GM12878 (cell line): ENCODE data around the gene KCNQ1. TPM values are rescaled to one million over a fixed set of nuclear protein-coding genes. Genes with fewer than 3 reads are reported as not detected.

Source experiments
- ATAC-seq: fragments of 200-7000 bp; cut with Tn5 transposase; 3 replicates; pipeline ENCODE4 v1.9.1; 2020; ENCODE audit warnings: mild to moderate bottlenecking, moderate library complexity
- BruUV-seq: library from RNA; stranded (reverse); fragments of 400-500 nt; replicated peaks from 2 replicates; lab custom pipeline; 2021; lab: Mats Ljungman, UMichigan
- CTCF ChIA-PET: fragments of 300-600 bp; sonication (Branson Sonifier 250); formaldehyde crosslinking; extraction: SDS; loops from one replicate; lab custom pipeline; 2021; ENCODE audit warnings: inconsistent platforms; lab: Yijun Ruan, JAX
- POLR2A ChIA-PET: fragments of 350-600 bp; formaldehyde crosslinking; extraction: SDS; loops from one replicate; lab custom pipeline; 2021; ENCODE audit warnings: inconsistent platforms; lab: Charles Lee
- RAD21 ChIA-PET: fragments of 300-600 bp; sonication (Branson Sonifier 250); formaldehyde crosslinking; loops from one replicate; lab custom pipeline; 2023; ENCODE audit warnings: antibody characterized with exemption; ENCODE audit not compliant: unreplicated experiment; lab: Charles Lee
- SMC1A ChIA-PET: fragments of 300-600 bp; sonication (Branson Sonifier 250); formaldehyde crosslinking; loops from one replicate; lab custom pipeline; 2023; ENCODE audit not compliant: unreplicated experiment, uncharacterized antibody; lab: Charles Lee
- DNase-seq: peaks from one replicate; pipeline ENCODE4 v3.0.0-alpha.2; 2011; ENCODE audit warnings: low read depth, low spot score
- FAIRE-seq: peaks from 3 replicates; lab custom pipeline; 2011; peaks lifted over from hg19 to GRCh38; lab: Jason Lieb, UNC
- H2AFZ ChIP-seq: 2 replicates; pipeline ENCODE4 v1.6.0; 2011; ENCODE audit warnings: low read depth, low read length, control low read depth; ENCODE audit not compliant: control insufficient read depth
- H3K27ac ChIP-seq: 2 replicates; pipeline ENCODE4 v1.5.1; 2011; ENCODE audit warnings: control low read depth; ENCODE audit not compliant: control insufficient read depth, insufficient read depth
- H3K27me3 ChIP-seq, 2 experiments: replicated peaks in 1 of 2; 2 replicates each; pipeline versions ENCODE4 v1.6.0 to v1.6.1; 2011; ENCODE audit warnings: low read length in 1 of 2; ENCODE audit not compliant: control insufficient read depth in 2 of 2, insufficient read depth in 2 of 2
- H3K36me3 ChIP-seq, 2 experiments: 2 replicates each; pipeline ENCODE4 v1.5.1; 2011; ENCODE audit warnings: low read length in 1 of 2; ENCODE audit not compliant: control insufficient read depth in 2 of 2, insufficient read depth in 2 of 2
- H3K4me1 ChIP-seq: 2 replicates; pipeline ENCODE4 v1.6.1; 2011; ENCODE audit warnings: mild to moderate bottlenecking, low read length, moderate library complexity, mixed read lengths; ENCODE audit not compliant: control insufficient read depth, insufficient read depth
- H3K4me2 ChIP-seq: 2 replicates; pipeline ENCODE4 v1.6.0; 2011; ENCODE audit warnings: control low read depth; ENCODE audit not compliant: control insufficient read depth, insufficient read depth
- H3K4me3 ChIP-seq: fragments of 200-600 bp; sonication (generic); 2 replicates; pipeline ENCODE4 v1.5.1; 2016
- H3K79me2 ChIP-seq: 2 replicates; pipeline ENCODE4 v1.6.0; 2011; ENCODE audit warnings: low read length; ENCODE audit not compliant: control insufficient read depth, insufficient read depth
- H3K9ac ChIP-seq: 2 replicates; pipeline ENCODE4 v1.8.0; 2011; ENCODE audit warnings: low read length, control low read depth, mixed read lengths; ENCODE audit not compliant: control insufficient read depth, insufficient read depth
- H3K9me3 ChIP-seq: replicated peaks from 3 replicates; pipeline ENCODE4 v1.5.1; 2011; ENCODE audit warnings: mild to moderate bottlenecking, low read length; ENCODE audit not compliant: control insufficient read depth, insufficient read depth
- H4K20me1 ChIP-seq: 2 replicates; pipeline ENCODE4 v1.6.0; 2011; ENCODE audit not compliant: control insufficient read depth, insufficient read depth
- ATF3 ChIP-seq: IDR thresholded peaks from 2 replicates; pipeline ENCODE4 v1.6.1; 2011; ENCODE audit warnings: low read depth, mild to moderate bottlenecking, low read length, moderate library complexity, borderline replicate concordance; ENCODE audit errors: extremely low read depth
- CHD4 ChIP-seq: fragments of 200-600 bp; sonication (generic); IDR thresholded peaks from 2 replicates; pipeline ENCODE4 v1.6.1; 2016; ENCODE audit warnings: mild to moderate bottlenecking
- GABPA ChIP-seq: IDR thresholded peaks from 2 replicates; pipeline ENCODE4 v1.6.1; 2014; ENCODE audit warnings: antibody characterized with exemption, low read depth, mild to moderate bottlenecking, inconsistent platforms
- IKZF1 ChIP-seq: fragments of 450-650 bp; conservative IDR thresholded peaks from 2 replicates; pipeline ENCODE4 v1.6.1; 2017; ENCODE audit warnings: antibody characterized with exemption, mild to moderate bottlenecking
- JUNB ChIP-seq: IDR thresholded peaks from 2 replicates; pipeline ENCODE4 v1.6.1; 2016; ENCODE audit warnings: antibody characterized with exemption, mild to moderate bottlenecking
- KAT2A ChIP-seq: conservative IDR thresholded peaks from 2 replicates; pipeline ENCODE4 v1.6.1; 2011; ENCODE audit warnings: low read depth, low read length; ENCODE audit not compliant: control insufficient read depth
- LARP7 ChIP-seq: fragments of 450-650 bp; IDR thresholded peaks from 2 replicates; pipeline ENCODE4 v1.6.1; 2017; ENCODE audit warnings: mild to moderate bottlenecking
- MEF2A ChIP-seq: IDR thresholded peaks from 2 replicates; pipeline ENCODE4 v1.6.1; 2011; ENCODE audit warnings: low read depth, mild to moderate bottlenecking, low read length, moderate library complexity; ENCODE audit not compliant: insufficient read depth
- MXI1 ChIP-seq: fragments of 150-350 bp; IDR thresholded peaks from 2 replicates; pipeline ENCODE4 v1.6.1; 2011; ENCODE audit warnings: low read depth, mild to moderate bottlenecking, inconsistent platforms, low read length, improper control_type of control experiment
- PBX3 ChIP-seq: IDR thresholded peaks from 2 replicates; pipeline ENCODE4 v1.6.1; 2011; ENCODE audit warnings: mild to moderate bottlenecking, low read depth, low read length, moderate library complexity; ENCODE audit not compliant: insufficient replicate concordance
- POLR2AphosphoS2 ChIP-seq: IDR thresholded peaks from 2 replicates; pipeline ENCODE4 v1.6.1; 2011; ENCODE audit warnings: low read depth, mild to moderate bottlenecking, low read length, improper control_type of control experiment, moderate library complexity
- RUNX3 ChIP-seq: IDR thresholded peaks from 2 replicates; pipeline ENCODE4 v1.6.1; 2012; ENCODE audit warnings: low read length, inconsistent platforms
- SRF ChIP-seq, 2 experiments: IDR thresholded peaks; 2 replicates each; pipeline ENCODE4 v1.6.1; 2011; ENCODE audit warnings: low read depth in 2 of 2, low read length in 2 of 2, mild to moderate bottlenecking in 1 of 2, moderate library complexity in 1 of 2
- ZBED1 ChIP-seq: IDR thresholded peaks from 2 replicates; pipeline ENCODE4 v1.6.1; 2016; ENCODE audit warnings: borderline replicate concordance
- ZNF687 ChIP-seq: fragments of 450-650 bp; IDR thresholded peaks from 2 replicates; pipeline ENCODE4 v1.6.1; 2017; ENCODE audit warnings: mild to moderate bottlenecking, moderate library complexity
- WGBS: methylation state at CpG from one replicate; pipeline ENCODE4 v1.1.6; 2016; ENCODE audit warnings: low lambda C conversion rate; ENCODE audit not compliant: insufficient replicate concordance, insufficient coverage; ENCODE audit errors: missing lambda C conversion rate; 5-methylcytosine and 5-hydroxymethylcytosine counted together
- in situ Hi-C: fragments of 300-500 bp; cut with MboI; formaldehyde crosslinking; loops from 9 replicates; pipeline ENCODE4 v1.14.3; 2018; ENCODE audit warnings: mixed read lengths
- intact Hi-C: fragments of 100-400 bp; cut with micrococcal nuclease; formaldehyde crosslinking; loops from one replicate; pipeline ENCODE4 v1.14.2; 2022; ENCODE audit not compliant: unreplicated experiment
- polyA plus RNA-seq, 11 experiments: library from polyadenylated mRNA; depleted of rRNA in 4 of 11; unstranded in 6 of 11; stranded (reverse) in 5 of 11; fragments of >200 nt; fragmentation: Nextera tagmentation in 4 of 11; fragmentation: Illumina TruSeq in 1 of 11; extraction: Ambion mirVana in 4 of 11; extraction: Trizol in 1 of 11; gene quantifications; 1 replicate in 1 of 11; 2 replicates in 10 of 11; pipeline versions ENCODE4 v1.2.1 to v1.2.3, GENCODE V29; 2011 to 2016; ENCODE audit warnings: inconsistent platforms in 2 of 11, missing spikeins in 2 of 11, low read depth in 1 of 11
- total RNA-seq, 4 experiments: library from RNA; depleted of rRNA in 3 of 4; stranded (reverse); fragments of >200 nt in 3 of 4; fragmentation: Illumina TruSeq in 1 of 4; extraction: Trizol in 1 of 4; gene quantifications; 2 replicates each; pipeline versions ENCODE4 v1.2.1 to v1.2.3, GENCODE V29; 2013 to 2021
- TF ChIP-seq, protein P1 (sequence below): fragments of 450-650 bp; IDR thresholded peaks from 2 replicates; pipeline ENCODE4 v1.6.1; 2017; ENCODE audit warnings: borderline replicate concordance

KCNQ1 gene
- total and polyA plus RNA-seq, 10 of the 15 experiments (the other 5 are each of a cell fraction or from before 2014, with no cell fraction given), result 0.03 to 0.15 (median 0.12) TPM; not detected in 7

DNA sequence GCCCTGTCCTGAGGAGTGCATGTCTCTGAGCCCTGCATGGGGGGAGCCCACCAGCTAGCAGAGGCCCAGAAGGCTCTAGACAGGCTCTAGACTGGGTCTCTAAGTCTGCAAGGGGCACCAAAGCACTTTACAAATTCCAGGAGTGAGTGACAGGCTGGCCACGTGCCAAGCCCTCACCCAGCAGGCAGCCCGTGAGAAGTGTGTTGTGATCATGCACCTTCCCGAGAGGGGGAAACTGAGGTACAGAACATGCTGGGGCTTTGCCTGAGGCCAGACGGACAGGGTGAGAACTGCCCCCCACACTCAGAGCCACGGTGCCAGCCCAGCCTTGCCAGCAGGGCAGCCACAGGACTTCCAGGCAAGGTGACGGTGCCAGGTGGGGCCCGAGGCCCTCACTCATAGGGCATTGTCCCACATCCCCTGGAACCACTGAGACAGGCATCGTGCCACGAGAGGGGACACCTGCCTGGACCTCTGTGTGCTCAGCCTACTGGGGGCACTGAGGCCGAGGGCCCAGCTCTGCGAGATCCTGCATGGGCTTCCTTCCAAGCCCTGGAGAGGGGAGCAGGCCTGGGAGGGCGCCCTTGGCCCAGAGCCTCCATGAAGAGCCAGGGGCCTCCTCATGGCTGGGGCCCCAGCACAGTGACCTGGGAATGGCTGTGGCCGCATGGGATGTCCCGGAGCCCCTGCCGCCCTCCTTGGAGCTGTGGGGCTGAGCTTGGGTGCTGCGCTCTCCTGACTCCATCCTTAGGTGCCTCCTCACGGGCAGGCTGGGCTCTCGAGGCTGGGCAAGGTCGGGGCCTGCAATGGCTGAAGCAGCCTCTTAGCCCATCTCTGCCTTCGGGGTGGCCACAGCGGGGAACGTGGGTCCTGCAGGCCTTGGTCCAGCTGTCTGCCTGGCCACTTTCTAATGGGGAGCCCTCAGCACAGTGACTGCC is 133.5 kb downstream of the KCNQ1 start:
- DNase-seq (no peak), ATAC-seq (no peak), FAIRE-seq (no peak)
- BruUV-seq, result no TSS peak
- ChIA-PET RAD21 (no interaction called here), CTCF (no interaction called here), POLR2A (no interaction called here), SMC1A (no interaction called here)
- Histone ChIP-seq H3K4me3 (no peak overlapping the region), H3K9me3 (no peaks in the 10 kb centered on the region), H3K27ac (no peak overlapping the region), H4K20me1 (no peaks in the 10 kb centered on the region), H2AFZ (no peak overlapping the region), H3K27me3 (no peaks in the 10 kb centered on the region), H3K4me1 (no peaks in the 10 kb centered on the region), H3K79me2 (no peaks in the 10 kb centered on the region), H3K36me3 (no peaks in the 10 kb centered on the region), H3K9ac (no peak overlapping the region), H3K4me2 (no peak overlapping the region)
- in situ Hi-C loops, result no loop called here
- WGBS, result 51% methylated on average over 22 of the region's 22 CpGs
- intact Hi-C loops, result no loop called here
- no peak for TF ChIP-seq RUNX3
- no peak for TF ChIP-seq JUNB
- no peak for TF ChIP-seq SRF (IDR thresholded peaks at IDR 0.05; ENCODE audit: low read depth in 2 of 2, low read length in 2 of 2)
- TF ChIP-seq, protein P1, sequence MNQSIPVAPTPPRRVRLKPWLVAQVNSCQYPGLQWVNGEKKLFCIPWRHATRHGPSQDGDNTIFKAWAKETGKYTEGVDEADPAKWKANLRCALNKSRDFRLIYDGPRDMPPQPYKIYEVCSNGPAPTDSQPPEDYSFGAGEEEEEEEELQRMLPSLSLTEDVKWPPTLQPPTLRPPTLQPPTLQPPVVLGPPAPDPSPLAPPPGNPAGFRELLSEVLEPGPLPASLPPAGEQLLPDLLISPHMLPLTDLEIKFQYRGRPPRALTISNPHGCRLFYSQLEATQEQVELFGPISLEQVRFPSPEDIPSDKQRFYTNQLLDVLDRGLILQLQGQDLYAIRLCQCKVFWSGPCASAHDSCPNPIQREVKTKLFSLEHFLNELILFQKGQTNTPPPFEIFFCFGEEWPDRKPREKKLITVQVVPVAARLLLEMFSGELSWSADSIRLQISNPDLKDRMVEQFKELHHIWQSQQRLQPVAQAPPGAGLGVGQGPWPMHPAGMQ, result no peak
- TF ChIP-seq KAT2A, result no peak
- TF ChIP-seq MXI1, result no peak
- no peak for TF ChIP-seq ATF3
- TF ChIP-seq GABPA, result no peak
- TF ChIP-seq MEF2A, result no peak
- TF ChIP-seq CHD4, result no peak
- TF ChIP-seq LARP7, result no peak
- no peak for TF ChIP-seq ZNF687
- no peak for TF ChIP-seq ZBED1
- TF ChIP-seq PBX3, result no peak
- no peak for TF ChIP-seq POLR2AphosphoS2
- TF ChIP-seq IKZF1, result no peak
